Fibroblast of skin of left biceps (primary cell): Measurements from ENCODE around the gene NR1D1.

Experiments
- DNase-seq, 2 experiments: peaks; one replicate each; pipeline ENCODE4 v3.0.0-alpha.2; 2013; ENCODE audit warnings: low read depth in 2 of 2

Gene NR1D1

GRCh38 chr17:40097087-40097486 is 3.3 kb downstream of the NR1D1 start:
- no peak for DNase-seq

GRCh38 chr17:40095944-40096791 is 4.2 kb downstream of the NR1D1 start:
- DNase-seq: no peak

GRCh38 chr17:40095351-40095943 is 4.9 kb downstream of the NR1D1 start:
- DNase-seq: no peak

GRCh38 chr17:40094874-40095273 is 5.5 kb downstream of the NR1D1 start:
- no peak for DNase-seq

GRCh38 chr17:40093580-40094201 is 6.7 kb downstream of the NR1D1 start:
- DNase-seq: no peak

GRCh38 chr17:40093005-40093579 is 7.3 kb downstream of the NR1D1 start:
- no peak for DNase-seq

GRCh38 chr17:40092581-40092980 is 7.8 kb downstream of the NR1D1 start:
- DNase-seq: no peak

- DNase-seq: no peak
Observed at GRCh38 chr17:40091691-40092397, 8.5 kb downstream of the NR1D1 start.

GRCh38 chr17:40090237-40091119 is 9.9 kb downstream of the NR1D1 start:
- no peak for DNase-seq

GRCh38 chr17:40089077-40089895 is 11.1 kb downstream of the NR1D1 start:
- no peak for DNase-seq

GRCh38 chr17:40087903-40088718 is 12.3 kb downstream of the NR1D1 start:
- no peak for DNase-seq

- no peak for DNase-seq
Observed at GRCh38 chr17:40087049-40087794, 13.2 kb downstream of the NR1D1 start.

- no peak for DNase-seq
Observed at GRCh38 chr17:40086150-40087044, 14.0 kb downstream of the NR1D1 start.

GRCh38 chr17:40084477-40084876 is 15.9 kb downstream of the NR1D1 start:
- DNase-seq: no peak

GRCh38 chr17:40079545-40079944 is 20.8 kb downstream of the NR1D1 start:
- DNase-seq: no peak

- DNase-seq: no peak
Observed at GRCh38 chr17:40076591-40076990, 23.8 kb downstream of the NR1D1 start.

GRCh38 chr17:40075942-40076498 is 24.4 kb downstream of the NR1D1 start:
- DNase-seq: no peak
